IMR-90 (cell line): ENCODE results near the gene GABARAPL2. TPM values are rescaled to one million over a fixed set of nuclear protein-coding genes. Genes with fewer than 3 reads are reported as not detected.

Experiments used
- ATAC-seq: fragments of 200-7000 bp; cut with Tn5 transposase; 2 replicates; pipeline ENCODE4 v1.9.1; 2020; ENCODE audit warnings: low read depth, mild to moderate bottlenecking, moderate library complexity
- BruUV-seq: library from RNA; stranded (reverse); fragments of 400-500 nt; replicated peaks from 2 replicates; lab custom pipeline; 2021; lab: Mats Ljungman, UMichigan
- CTCF ChIA-PET: fragments of 300-600 bp; formaldehyde crosslinking; extraction: SDS; loops from one replicate; lab custom pipeline; 2021; ENCODE audit warnings: antibody characterized with exemption; lab: Yijun Ruan, JAX
- POLR2A ChIA-PET: fragments of 300-600 bp; sonication (Branson Sonifier 250); formaldehyde crosslinking; loops from one replicate; lab custom pipeline; 2022; ENCODE audit warnings: antibody characterized with exemption; ENCODE audit not compliant: unreplicated experiment; lab: Charles Lee
- DNase-seq: peaks from one replicate; pipeline ENCODE4 v3.0.0; 2013
- H2AFZ ChIP-seq: replicated peaks from 2 replicates; pipeline ENCODE3; 2013; ENCODE audit warnings: low read length, mild to moderate bottlenecking; ENCODE audit not compliant: poor library complexity
- H2AK5ac ChIP-seq: 2 replicates; pipeline ENCODE4 v1.6.1; 2013; ENCODE audit warnings: low read depth, low read length, inconsistent platforms
- H2AK9ac ChIP-seq: replicated peaks from 2 replicates; pipeline ENCODE3; 2013; ENCODE audit warnings: mild to moderate bottlenecking, low read depth, low read length, moderate library complexity; ENCODE audit not compliant: poor library complexity
- H2BK120ac ChIP-seq: 2 replicates; pipeline ENCODE4 v1.6.1; 2013; ENCODE audit warnings: low read depth, low read length, inconsistent platforms
- H2BK15ac ChIP-seq: 3 replicates; pipeline ENCODE4 v1.6.1; 2013; ENCODE audit warnings: low read depth, low read length, inconsistent platforms
- H2BK20ac ChIP-seq: 2 replicates; pipeline ENCODE4 v1.6.1; 2013; ENCODE audit warnings: low read depth, mild to moderate bottlenecking, inconsistent platforms, low read length, moderate library complexity
- H2BK5ac ChIP-seq: 2 replicates; pipeline ENCODE4 v1.6.1; 2013; ENCODE audit warnings: mild to moderate bottlenecking, low read depth, low read length, inconsistent platforms; ENCODE audit not compliant: poor library complexity, severe bottlenecking
- H3K14ac ChIP-seq: replicated peaks from 2 replicates; pipeline ENCODE4 v1.6.1; 2013; ENCODE audit warnings: low read depth, low read length, inconsistent platforms
- H3K18ac ChIP-seq: 2 replicates; pipeline ENCODE4 v1.6.1; 2013; ENCODE audit warnings: low read depth, low read length, control low read depth
- H3K23ac ChIP-seq: 2 replicates; pipeline ENCODE4 v1.6.1; 2013; ENCODE audit warnings: low read depth, low read length, inconsistent platforms
- H3K27ac ChIP-seq: 2 replicates; pipeline ENCODE4 v1.5.1; 2013; ENCODE audit warnings: mild to moderate bottlenecking, control low read depth, low read length; ENCODE audit not compliant: insufficient read depth
- H3K27me3 ChIP-seq: 2 replicates; pipeline ENCODE4 v1.6.1; 2013; ENCODE audit warnings: low read length; ENCODE audit not compliant: control insufficient read depth, insufficient read depth
- H3K36me3 ChIP-seq: 2 replicates; pipeline ENCODE4 v1.6.1; 2013; ENCODE audit warnings: low read length, mixed read lengths; ENCODE audit not compliant: control insufficient read depth, insufficient read depth
- H3K4ac ChIP-seq: 2 replicates; pipeline ENCODE4 v1.6.1; 2013; ENCODE audit warnings: low read depth, low read length, inconsistent platforms
- H3K4me1 ChIP-seq: 2 replicates; pipeline ENCODE4 v1.6.1; 2013; ENCODE audit warnings: low read length, mixed read lengths; ENCODE audit not compliant: control insufficient read depth, insufficient read depth
- H3K4me2 ChIP-seq: 2 replicates; pipeline ENCODE4 v1.6.1; 2013; ENCODE audit warnings: low read depth, mild to moderate bottlenecking, control low read depth, low read length, moderate library complexity
- H3K4me3 ChIP-seq: 2 replicates; pipeline ENCODE4 v1.5.1; 2013; ENCODE audit warnings: low read depth, mild to moderate bottlenecking, control low read depth, low read length, moderate library complexity; ENCODE audit not compliant: insufficient read depth
- H3K56ac ChIP-seq: 2 replicates; pipeline ENCODE4 v1.6.1; 2013; ENCODE audit warnings: low read length, inconsistent platforms; ENCODE audit not compliant: insufficient read depth; ENCODE audit errors: extremely low read depth
- H3K79me1 ChIP-seq, 2 experiments: 2 replicates each; pipeline ENCODE4 v1.6.1; 2013; ENCODE audit warnings: low read length in 2 of 2, inconsistent platforms in 1 of 2, low read depth in 1 of 2
- H3K9ac ChIP-seq: 2 replicates; pipeline ENCODE4 v1.6.1; 2013; ENCODE audit warnings: low read depth, low read length, control low read depth
- H3K9me1 ChIP-seq: 2 replicates; pipeline ENCODE4 v1.6.1; 2013; ENCODE audit warnings: low read length, inconsistent platforms; ENCODE audit not compliant: insufficient read depth
- H3K9me3 ChIP-seq: 2 replicates; pipeline ENCODE4 v1.6.1; 2013; ENCODE audit warnings: low read length; ENCODE audit not compliant: control insufficient read depth, insufficient read depth
- H4K20me1 ChIP-seq: 2 replicates; pipeline ENCODE4 v1.6.1; 2013; ENCODE audit warnings: low read length, inconsistent platforms; ENCODE audit not compliant: insufficient read depth
- H4K5ac ChIP-seq: 2 replicates; pipeline ENCODE4 v1.6.1; 2013; ENCODE audit warnings: mild to moderate bottlenecking, low read depth, low read length, control low read depth
- H4K8ac ChIP-seq, 2 experiments: 2 replicates each; pipeline ENCODE4 v1.6.1; 2013; ENCODE audit warnings: low read depth in 2 of 2, low read length in 2 of 2, control low read depth in 1 of 2, inconsistent platforms in 1 of 2
- H4K91ac ChIP-seq: 2 replicates; pipeline ENCODE4 v1.6.1; 2013; ENCODE audit warnings: low read depth, low read length, inconsistent platforms; ENCODE audit not compliant: insufficient read depth
- FOS ChIP-seq: fragments of 150-350 bp; IDR thresholded peaks from 2 replicates; pipeline ENCODE4 v1.6.1; 2016; ENCODE audit warnings: low read depth, low read length
- WGBS, 2 experiments: methylation state at CpG; one replicate each; pipeline versions ENCODE4 v1.1.5 to v1.1.7; 2013; ENCODE audit warnings: missing lambda C conversion rate in 2 of 2; ENCODE audit not compliant: insufficient read length in 1 of 2; ENCODE audit errors: extremely low coverage in 2 of 2; 5-methylcytosine and 5-hydroxymethylcytosine counted together
- dilution Hi-C: fragments of 300-500 bp; cut with HindIII; formaldehyde crosslinking; loops from one replicate; pipeline ENCODE4 v1.14.3; 2018; ENCODE audit warnings: low sequenced_read_pairs; ENCODE audit not compliant: unreplicated experiment
- in situ Hi-C: fragments of 300-500 bp; cut with MboI; formaldehyde crosslinking; loops from 3 replicates; pipeline ENCODE4 v1.14.3; 2019; ENCODE audit warnings: low sequenced_read_pairs, inconsistent platforms, mixed read lengths
- intact Hi-C: fragments of 100-400 bp; cut with micrococcal nuclease; formaldehyde crosslinking; loops from 2 replicates; pipeline ENCODE4 v1.10.0; 2022
- polyA plus RNA-seq, 3 experiments: library from polyadenylated mRNA; depleted of rRNA; stranded (reverse); fragments of >200 nt; gene quantifications; 2 replicates each; pipeline ENCODE4 v1.2.3, GENCODE V29; 2012; ENCODE audit warnings: low replicate concordance in 1 of 3
- total RNA-seq: library from RNA; depleted of rRNA; stranded (reverse); fragments of >200 nt; gene quantifications from 2 replicates; pipeline ENCODE4 v1.2.3, GENCODE V29; 2012

The GABARAPL2 gene
- total and polyA plus RNA-seq, 2 of the 4 experiments (the other 2 are of a cell fraction): 33.3 to 65.9 TPM

- Histone ChIP-seq H2BK15ac (no peak overlapping the region), H2AK9ac (no peak overlapping the region), H4K8ac (no peak overlapping the region), H3K9me1 (no peaks in the 10 kb centered on the region), H3K4me2 (no peak overlapping the region), H3K56ac (no peak overlapping the region), H4K5ac (no peak overlapping the region), H3K4me3 (no peak overlapping the region), H3K27ac (no peak overlapping the region), H2BK120ac (no peak overlapping the region), H3K4me1 (no peaks in the 10 kb centered on the region), H3K79me1 (no peaks in the 10 kb centered on the region), H2AK5ac (no peak overlapping the region), H2BK20ac (no peak overlapping the region), H3K36me3 (no peaks in the 10 kb centered on the region), H3K27me3 (peaks cover 19% of the 10 kb centered on the region), H2BK5ac (no peak overlapping the region), H3K18ac (no peak overlapping the region), H3K9me3 (no peaks in the 10 kb centered on the region), H3K4ac (no peak overlapping the region), H3K9ac (no peak overlapping the region), H4K20me1 (no peaks in the 10 kb centered on the region), H4K91ac (no peak overlapping the region), H3K23ac (no peak overlapping the region), H3K14ac (no peak overlapping the region), H2AFZ (no peak overlapping the region)
- DNase-seq (no peak), ATAC-seq (no peak)
- 20% methylated on average over 1 of the region's 34 CpGs; no CpG with 5 or more reads in 1 of the 2 experiments for WGBS, 2 experiments
- dilution Hi-C loops: no loop called here
- ChIA-PET POLR2A (no interaction called here), CTCF (interaction anchor here (1.2 kb wide), 1 partner anchor 18 kb away, joined by 3 read pairs; no protein-coding TSS in a partner anchor)
- no TSS peak for BruUV-seq
- in situ Hi-C loops: no loop called here
- intact Hi-C loops: no loop called here
- TF ChIP-seq FOS: no peak
Observed at GRCh38 chr16:75535211-75535843, 30.9 kb upstream of the GABARAPL2 start.
